Measurements from ENCODE around the gene COBL. TPM values are rescaled to one million over a fixed set of nuclear protein-coding genes. Genes with fewer than 3 reads are reported as not detected.

Gene COBL
- total and polyA plus RNA-seq, 2 experiments from 2014 or later: not detected

GRCh38 chr7:51046103-51046466 is 270.5 kb downstream of the COBL start:
- H3K27ac ChIP-seq: no peak overlapping the region
- H2AFZ ChIP-seq: no peak overlapping the region
- TF ChIP-seq EZH2phosphoT487 (IDR thresholded peaks at IDR 0.05; ENCODE audit: insufficient read depth, low read depth) (no peak), EZH2 (IDR thresholded peaks at IDR 0.05; ENCODE audit: insufficient read depth, poor library complexity, severe bottlenecking) (no peak)
- 76 to 78% methylated on average over 3 to 4 of the region's 4 CpGs for WGBS, 2 experiments (ENCODE audit: low coverage in 1 of 2, low lambda C conversion rate in 2 of 2, missing lambda C conversion rate in 2 of 2)
- H3F3A ChIP-seq (ENCODE audit: insufficient read depth): no peaks in the 10 kb centered on the region
- H3K9me3 ChIP-seq (ENCODE audit: low read depth): no peaks in the 10 kb centered on the region
- H3K9me2 ChIP-seq (ENCODE audit: insufficient read depth): no peaks in the 10 kb centered on the region
- no peak overlapping the region for H3K4me3 ChIP-seq
- no peaks in the 10 kb centered on the region for H3K4me1 ChIP-seq (ENCODE audit: insufficient read depth)
- no peaks in the 10 kb centered on the region for H3K79me2 ChIP-seq (ENCODE audit: insufficient read depth)
- H3K27me3 ChIP-seq (replicated peaks; ENCODE audit: insufficient read depth): peaks cover 20% of the 10 kb centered on the region
- no peaks in the 10 kb centered on the region for H3K36me3 ChIP-seq (ENCODE audit: low read depth)
- DNase-seq: no peak
- H3K4me2 ChIP-seq (ENCODE audit: unreplicated experiment): no peak overlapping the region
- H3K9ac ChIP-seq: no peak overlapping the region
- in situ Hi-C loops (cut with MboI): no loop called here
- no peaks in the 10 kb centered on the region for H4K20me1 ChIP-seq (ENCODE audit: insufficient read depth)

DNA sequence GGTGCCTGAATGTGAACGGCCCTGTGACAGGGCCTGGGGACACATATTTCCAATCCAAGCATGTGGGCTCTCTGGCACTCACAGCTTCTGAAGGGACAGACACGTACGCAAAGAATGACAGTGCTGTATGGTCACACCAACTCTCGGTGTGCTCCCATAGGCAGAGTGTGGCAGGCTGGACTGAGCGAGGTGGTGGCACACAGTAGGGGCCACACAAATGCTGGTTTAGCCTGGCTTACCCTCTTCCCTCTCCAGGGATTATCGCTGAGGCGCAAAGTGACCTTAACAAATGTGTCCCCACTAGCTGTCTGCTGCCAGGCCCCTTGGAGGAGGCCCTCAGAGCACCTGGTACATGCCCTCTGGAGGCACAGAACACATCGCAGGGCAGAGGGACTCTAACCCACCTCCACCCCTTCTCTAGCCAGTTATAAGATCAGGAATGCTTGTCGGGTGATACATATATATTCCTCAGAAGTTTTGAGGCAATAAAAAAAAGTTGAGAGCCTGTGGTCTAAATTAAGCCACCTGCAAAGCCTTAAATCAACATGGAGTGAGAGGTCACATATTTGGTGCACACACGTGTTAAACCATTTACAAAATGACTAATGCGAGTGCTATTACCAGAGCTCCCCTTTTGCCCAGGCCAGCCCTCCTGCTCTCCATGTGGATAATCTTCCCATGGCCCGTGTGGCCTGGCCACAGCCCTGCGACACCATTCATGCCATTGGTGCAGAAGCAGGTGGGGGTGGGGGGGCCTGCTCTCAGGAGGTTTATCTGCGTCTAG is 271.1 kb downstream of the COBL start:
- no peak overlapping the region for H3K27ac ChIP-seq
- H4K20me1 ChIP-seq (ENCODE audit: insufficient read depth): no peaks in the 10 kb centered on the region
- no peaks in the 10 kb centered on the region for H3K9me3 ChIP-seq (ENCODE audit: low read depth)
- H3K79me2 ChIP-seq (ENCODE audit: insufficient read depth): no peaks in the 10 kb centered on the region
- H3K36me3 ChIP-seq (ENCODE audit: low read depth): no peaks in the 10 kb centered on the region
- H3K4me1 ChIP-seq (ENCODE audit: insufficient read depth): no peaks in the 10 kb centered on the region
- WGBS, 2 experiments (ENCODE audit: low coverage in 1 of 2, low lambda C conversion rate in 2 of 2, missing lambda C conversion rate in 2 of 2): 80 to 81% methylated on average over 14 of the region's 14 CpGs
- no peak overlapping the region for H3K4me3 ChIP-seq
- no peak overlapping the region for H3K4me2 ChIP-seq (ENCODE audit: unreplicated experiment)
- TF ChIP-seq EZH2 (IDR thresholded peaks at IDR 0.05; ENCODE audit: insufficient read depth, poor library complexity, severe bottlenecking): no peak
- no peak for TF ChIP-seq EZH2phosphoT487 (IDR thresholded peaks at IDR 0.05; ENCODE audit: insufficient read depth, low read depth)
- no peaks in the 10 kb centered on the region for H3F3A ChIP-seq (ENCODE audit: insufficient read depth)
- peaks cover 15% of the 10 kb centered on the region for H3K27me3 ChIP-seq (replicated peaks; ENCODE audit: insufficient read depth)
- H3K9ac ChIP-seq: no peak overlapping the region
- no peak overlapping the region for H2AFZ ChIP-seq
- DNase-seq: peak; percentile 30
- H3K9me2 ChIP-seq (ENCODE audit: insufficient read depth): no peaks in the 10 kb centered on the region
- in situ Hi-C loops (cut with MboI): no loop called here

- no peaks in the 10 kb centered on the region for H4K20me1 ChIP-seq (ENCODE audit: insufficient read depth)
- H2AFZ ChIP-seq: no peak overlapping the region
- H3K9me2 ChIP-seq (ENCODE audit: insufficient read depth): no peaks in the 10 kb centered on the region
- H3K27ac ChIP-seq: no peak overlapping the region
- no peaks in the 10 kb centered on the region for H3K4me1 ChIP-seq (ENCODE audit: insufficient read depth)
- H3K27me3 ChIP-seq (replicated peaks; ENCODE audit: insufficient read depth): 0 out of 2 replicates have a peak, but pooled peaks cover 1% of the 10 kb centered on the region
- H3K9me3 ChIP-seq (ENCODE audit: low read depth): no peaks in the 10 kb centered on the region
- TF ChIP-seq EZH2 (IDR thresholded peaks at IDR 0.05; ENCODE audit: insufficient read depth, poor library complexity, severe bottlenecking): no peak
- TF ChIP-seq EZH2phosphoT487 (IDR thresholded peaks at IDR 0.05; ENCODE audit: insufficient read depth, low read depth): no peak
- H3F3A ChIP-seq (ENCODE audit: insufficient read depth): no peaks in the 10 kb centered on the region
- H3K4me2 ChIP-seq (ENCODE audit: unreplicated experiment): no peak overlapping the region
- H3K9ac ChIP-seq: no peak overlapping the region
- in situ Hi-C loops (cut with MboI): no loop called here
- WGBS, 2 experiments (ENCODE audit: low coverage in 1 of 2, low lambda C conversion rate in 2 of 2, missing lambda C conversion rate in 2 of 2): 66 to 67% methylated on average over 14 of the region's 14 CpGs
- no peaks in the 10 kb centered on the region for H3K79me2 ChIP-seq (ENCODE audit: insufficient read depth)
- H3K4me3 ChIP-seq: no peak overlapping the region
- no peak for DNase-seq
- H3K36me3 ChIP-seq (ENCODE audit: low read depth): no peaks in the 10 kb centered on the region
Measured at GRCh38 chr7:51043461-51043860, 273.1 kb downstream of the COBL start.

DNA sequence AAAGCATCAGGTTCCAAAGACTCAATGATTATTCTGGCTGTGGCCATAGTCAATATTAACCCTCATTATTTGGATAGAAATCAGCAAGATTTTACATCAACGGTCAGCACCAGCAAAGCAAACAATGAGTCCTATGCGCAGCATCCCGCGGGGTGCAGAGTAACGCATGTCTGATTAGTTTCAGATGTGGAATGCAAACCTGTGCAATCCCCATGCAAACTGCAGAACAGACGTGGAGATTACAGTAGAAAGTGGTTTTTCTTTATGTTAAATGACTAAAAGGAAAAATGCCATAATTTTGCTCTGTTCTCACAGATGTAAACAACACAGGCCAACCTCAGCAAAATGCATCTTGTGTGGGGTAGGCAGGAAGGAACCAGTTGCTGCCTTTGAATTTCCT is 275.8 kb downstream of the COBL start:
- no peak overlapping the region for H3K4me2 ChIP-seq (ENCODE audit: unreplicated experiment)

More for the DNA sequence above, 275.8 kb downstream of the COBL start:
- Histone ChIP-seq H3K27me3 (replicated peaks; ENCODE audit: insufficient read depth) (no peaks in the 10 kb centered on the region), H3K9me2 (ENCODE audit: insufficient read depth) (no peaks in the 10 kb centered on the region), H3K27ac (no peak overlapping the region), H2AFZ (no peak overlapping the region), H3K4me1 (ENCODE audit: insufficient read depth) (peaks cover 1% of the 10 kb centered on the region), H3K4me3 (no peak overlapping the region), H3K9me3 (ENCODE audit: low read depth) (no peaks in the 10 kb centered on the region), H3F3A (ENCODE audit: insufficient read depth) (no peaks in the 10 kb centered on the region), H4K20me1 (ENCODE audit: insufficient read depth) (no peaks in the 10 kb centered on the region), H3K36me3 (ENCODE audit: low read depth) (no peaks in the 10 kb centered on the region), H3K9ac (no peak overlapping the region), H3K79me2 (ENCODE audit: insufficient read depth) (no peaks in the 10 kb centered on the region)
- peak; percentile 55 for DNase-seq
- 10 to 11% methylated on average over 5 to 6 of the region's 6 CpGs for WGBS, 2 experiments (ENCODE audit: low coverage in 1 of 2, low lambda C conversion rate in 2 of 2, missing lambda C conversion rate in 2 of 2)
- in situ Hi-C loops (cut with MboI): no loop called here
- TF ChIP-seq EZH2phosphoT487 (IDR thresholded peaks at IDR 0.05; ENCODE audit: insufficient read depth, low read depth) (no peak), EZH2 (IDR thresholded peaks at IDR 0.05; ENCODE audit: insufficient read depth, poor library complexity, severe bottlenecking) (no peak)

Measured in GM23248 (cell line).